Renal pelvis (tissue), 4 donors: Measurements from ENCODE around the gene PTTG1. TPM values are rescaled to one million over a fixed set of nuclear protein-coding genes. Genes with fewer than 3 reads are reported as not detected.
"Not testable (repeated sequence)": the region's sequence is repeated elsewhere in the genome, so short reads cannot be mapped to it uniquely, and the experiment has no call there.

Experiments used
- DNase-seq: peaks from one replicate; pipeline ENCODE4 v3.0.0-alpha.2; 2013
- polyA plus RNA-seq, 3 donors: library from polyadenylated mRNA; unstranded; fragments of 120-200 nt; gene quantifications; one replicate each; pipeline ENCODE4 v1.2.1, GENCODE V29; 2013; ENCODE audit not compliant: insufficient read length in 3 of 3

The PTTG1 gene
- polyA plus RNA-seq, 3 donors, result 67.9 to 80.3 (median 76.3) TPM

- DNase-seq, result peak; percentile 95
These were observed 22.0 kb upstream of the PTTG1 start, which contains the start of gene FAM200C for GRCh38 chr5:160399402-160400353. FAM200C (minus strand) TSS chr5:160400054; CDS start chr5:160395490, 4,564 bp downstream.

- DNase-seq, result peak; percentile 96
These were observed 2.8 kb upstream of the PTTG1 start, which contains the start of gene SLU7 for GRCh38 chr5:160418561-160419457. SLU7 (minus strand) TSS chr5:160419081; CDS start chr5:160415294, 3,787 bp downstream.

- no peak for DNase-seq
These were observed 2.0 kb upstream of the PTTG1 start for GRCh38 chr5:160419458-160420330.

- DNase-seq, result no peak
These were observed 1.4 kb upstream of the PTTG1 start for GRCh38 chr5:160420331-160420610.

- DNase-seq, result no peak
These were observed 1.4 kb downstream of the PTTG1 start for GRCh38 chr5:160423099-160423498.

- no peak for DNase-seq
These were observed 6.0 kb downstream of the PTTG1 start for GRCh38 chr5:160427607-160428006.

GRCh38 chr5:160432196-160432595 is 10.5 kb downstream of the PTTG1 start:
- no peak for DNase-seq

- no peak for DNase-seq
These were observed 11.1 kb downstream of the PTTG1 start for GRCh38 chr5:160432787-160433186.

- peak; percentile 93 for DNase-seq
These were observed 12.4 kb downstream of the PTTG1 start for GRCh38 chr5:160434022-160434531.

GRCh38 chr5:160435532-160435931 is 13.9 kb downstream of the PTTG1 start:
- DNase-seq, result no peak

GRCh38 chr5:160436017-160436416 is 14.4 kb downstream of the PTTG1 start:
- no peak for DNase-seq

GRCh38 chr5:160436661-160437060 is 15.0 kb downstream of the PTTG1 start:
- DNase-seq, result not testable (repeated sequence)

GRCh38 chr5:160437271-160437670 is 15.6 kb downstream of the PTTG1 start:
- no peak for DNase-seq

- peak; percentile 57 for DNase-seq
These were observed 16.9 kb downstream of the PTTG1 start for GRCh38 chr5:160438316-160439204.

GRCh38 chr5:160439205-160439600 is 17.5 kb downstream of the PTTG1 start:
- peak; percentile 80 for DNase-seq

- DNase-seq, result no peak
These were observed 19.7 kb downstream of the PTTG1 start for GRCh38 chr5:160441311-160441781.

- DNase-seq, result no peak
These were observed 21.3 kb downstream of the PTTG1 start for GRCh38 chr5:160442824-160443431.

GRCh38 chr5:160444407-160444806 is 22.8 kb downstream of the PTTG1 start:
- no peak for DNase-seq

- DNase-seq, result no peak
These were observed 23.5 kb downstream of the PTTG1 start for GRCh38 chr5:160445132-160445531.

GRCh38 chr5:160445751-160446150 is 24.1 kb downstream of the PTTG1 start:
- DNase-seq, result no peak
